ENCODE data around the gene TRIP4. TPM values are rescaled to one million over a fixed set of nuclear protein-coding genes. Genes with fewer than 3 reads are reported as not detected.

TRIP4 gene
- total and polyA plus RNA-seq, 2 of the 8 experiments (the other 6 are each of a cell fraction or from before 2014, with no cell fraction given) = 6.2 to 18.9 TPM

GRCh38 chr15:64459066-64459781, 71.6 kb downstream of the TRIP4 start:
- Histone ChIP-seq H3K4me1 (replicated peaks in 1 of 4; ENCODE audit: control insufficient read depth in 3 of 4, insufficient read depth in 4 of 4, low read length in 3 of 4) (peaks cover 0 to 13% (median 10%) of the 10 kb centered on the region in 4 experiments; a peak in 5 of 7 replicates), H2BK15ac (ENCODE audit: low read length) (no peak overlapping the region), H2BK120ac (replicated peaks; ENCODE audit: low read depth, low read length) (no peak overlapping the region), H3K27me3 (replicated peaks in 1 of 4; ENCODE audit: control insufficient read depth in 3 of 4, extremely low read depth in 1 of 4, insufficient read depth in 3 of 4, low read length in 3 of 4) (no peaks in the 10 kb centered on the region), H2AFZ (ENCODE audit: low read length) (no peak overlapping the region), H3K9me3 (ENCODE audit: insufficient read depth in 2 of 2, low read depth in 1 of 2, low read length in 1 of 2) (no peaks in the 10 kb centered on the region), H3K23me2 (ENCODE audit: low read depth, low read length) (peaks cover 6% of the 10 kb centered on the region), H4K5ac (ENCODE audit: insufficient read length, low read depth, low read length) (no peak overlapping the region), H4K8ac (ENCODE audit: extremely low read depth, insufficient read depth, low read length) (no peak overlapping the region), H3K79me2 (ENCODE audit: control insufficient read depth in 1 of 2, insufficient read depth in 2 of 2, low read length in 2 of 2) (peaks cover 11 to 32% of the 10 kb centered on the region in 2 experiments), H3K56ac (replicated peaks; ENCODE audit: insufficient read length, low read depth, low read length) (no peak overlapping the region), H4K91ac (replicated peaks; ENCODE audit: insufficient read length, low read length) (no peak overlapping the region), H3K18ac (ENCODE audit: extremely low read depth, low read length) (no peak overlapping the region), H3K4me2 (ENCODE audit: insufficient read depth in 1 of 2, low read depth in 2 of 2, low read length in 2 of 2) (peak overlapping the region in 1 of 2 experiments; percentile 56; a peak in 1 of 4 replicates), H4K20me1 (replicated peaks in 1 of 2; ENCODE audit: control insufficient read depth in 1 of 2, insufficient read depth in 2 of 2, low read length in 2 of 2) (peaks cover 0 to 7% of the 10 kb centered on the region in 2 experiments), H2AK5ac (ENCODE audit: low read depth, low read length) (no peak overlapping the region), H2BK20ac (ENCODE audit: low read length) (no peak overlapping the region), H3K23ac (ENCODE audit: insufficient read length) (no peak overlapping the region), H3K36me3 (ENCODE audit: control insufficient read depth in 2 of 4, insufficient read depth in 4 of 4, low read length in 3 of 4) (no peaks in the 10 kb centered on the region), H3K4ac (replicated peaks; ENCODE audit: insufficient read length, low read depth, low read length) (no peak overlapping the region), H2BK5ac (ENCODE audit: low read depth, low read length) (no peak overlapping the region), H3K27ac (ENCODE audit: low read depth, low read length) (no peak overlapping the region), H3K14ac (ENCODE audit: insufficient read length) (no peak overlapping the region), H2BK12ac (ENCODE audit: low read depth, low read length) (no peak overlapping the region), H3K9ac (replicated peaks in 1 of 4; ENCODE audit: extremely low read depth in 1 of 4, low read depth in 3 of 4, low read length in 3 of 4) (no peak overlapping the region), H3K79me1 (ENCODE audit: low read depth, low read length) (peaks cover 3% of the 10 kb centered on the region; the same call in 1 of the 2 replicates), H3K4me3 (ENCODE audit: extremely low read depth in 1 of 4, insufficient read depth in 2 of 4, low read depth in 3 of 4, low read length in 4 of 4) (peak overlapping the region in 1 of 4 experiments; percentile 84; a peak in 1 of 8 replicates)
- TF ChIP-seq SRF (IDR thresholded peaks at IDR 0.05; ENCODE audit: low read depth, low read length) = no peak
- no peak for TF ChIP-seq KDM5A (IDR thresholded peaks at IDR 0.05; ENCODE audit: low read length)
- no peak for TF ChIP-seq SIN3A (conservative IDR thresholded peaks at IDR 0.05 in 1 of 2, IDR thresholded peaks at IDR 0.05 in 1 of 2; ENCODE audit: low read depth in 1 of 2, low read length in 2 of 2)
- no peak for TF ChIP-seq BRCA1 (IDR thresholded peaks at IDR 0.05; ENCODE audit: low read depth, low read length)
- WGBS, 2 experiments (ENCODE audit: extremely low coverage in 1 of 2, insufficient coverage in 1 of 2, insufficient read length in 1 of 2, insufficient replicate concordance in 2 of 2, low coverage in 1 of 2, low lambda C conversion rate in 2 of 2, missing lambda C conversion rate in 1 of 2) = 91% methylated on average over 3 of the region's 3 CpGs; no CpG with 5 or more reads in 1 of the 2 experiments
- CTCF ChIA-PET (ENCODE audit: partially characterized antibody) = interaction anchor here (0.8 to 1.5 kb wide), 8 partner anchors 15 to 222 kb away, joined by 3 to 5 read pairs (median 3); no protein-coding TSS in a partner anchor
- FAIRE-seq (no peak), DNase-seq (ENCODE audit: low read depth in 1 of 2, low spot score in 2 of 2) (no peak)
- POLR2A ChIA-PET (ENCODE audit: partially characterized antibody) = interaction anchor here (0.8 to 1.4 kb wide), 7 partner anchors 10 to 232 kb away, joined by 3 to 13 read pairs (median 4); partner anchors contain the start of gene CSNK1G1
